Measurements from ENCODE around the gene GBP7.
A peak's percentile ranks its signal among the peaks of the same experiment; 100 is the strongest.

The GBP7 gene

DNA sequence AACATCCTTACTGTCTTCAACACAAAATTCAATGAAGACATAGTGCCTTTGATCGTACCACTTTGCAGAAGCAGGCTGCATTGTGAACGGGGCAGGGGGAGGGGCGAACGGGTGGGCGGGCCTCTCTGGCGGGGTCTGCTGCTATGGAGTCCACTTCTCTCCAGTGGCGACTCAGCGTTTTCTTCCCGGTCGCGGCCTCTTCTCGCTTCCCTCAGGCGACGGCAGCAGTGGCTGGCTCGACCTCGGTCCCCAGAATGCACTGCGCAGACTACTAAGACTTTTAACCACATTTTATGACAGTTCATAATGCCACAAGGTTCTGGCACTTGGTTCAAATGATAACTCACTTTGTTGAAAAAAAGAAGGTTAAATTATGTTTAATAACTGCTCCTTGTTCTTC lies 71.1 kb downstream of the GBP7 start:
- DNase-seq = no peak

DNA sequence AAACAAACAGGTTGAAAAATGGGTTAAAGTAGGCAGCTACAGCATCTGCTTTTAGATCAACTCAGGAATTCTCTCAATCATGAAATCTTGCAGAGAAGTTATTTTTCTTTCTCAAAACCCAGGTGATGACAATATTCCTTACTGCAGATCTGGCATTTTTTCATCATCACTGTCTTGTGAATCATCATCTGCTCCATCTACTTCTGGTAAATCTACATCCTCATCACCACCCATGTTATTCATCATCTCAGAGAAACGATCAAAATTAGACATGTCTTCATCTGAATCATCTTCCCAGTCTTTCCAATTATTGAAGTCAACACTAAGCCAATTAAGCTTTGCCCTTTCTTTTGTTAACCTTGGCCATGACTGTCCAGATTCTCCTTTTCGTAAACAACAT lies 71.7 kb downstream of the GBP7 start:
- no peak for DNase-seq

DNA sequence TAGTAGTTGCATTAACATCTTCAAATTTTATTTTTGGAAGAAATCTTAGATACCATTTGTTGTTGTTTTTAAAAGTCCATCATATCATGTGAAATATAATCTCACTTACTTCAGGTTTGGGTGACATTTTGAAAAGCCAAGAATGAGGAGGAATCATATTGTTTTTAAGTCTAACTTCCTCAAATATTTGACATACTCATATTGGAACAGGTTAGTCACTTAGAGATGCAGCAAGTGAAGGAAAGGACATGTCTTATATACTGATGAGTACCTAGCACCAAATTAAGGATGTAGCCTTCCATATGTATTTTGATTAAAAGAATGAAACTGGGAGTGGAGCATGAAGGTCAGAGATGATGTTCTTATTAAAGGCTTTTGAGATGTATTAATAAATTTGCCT lies 73.8 kb downstream of the GBP7 start:
- DNase-seq = no peak

DNA sequence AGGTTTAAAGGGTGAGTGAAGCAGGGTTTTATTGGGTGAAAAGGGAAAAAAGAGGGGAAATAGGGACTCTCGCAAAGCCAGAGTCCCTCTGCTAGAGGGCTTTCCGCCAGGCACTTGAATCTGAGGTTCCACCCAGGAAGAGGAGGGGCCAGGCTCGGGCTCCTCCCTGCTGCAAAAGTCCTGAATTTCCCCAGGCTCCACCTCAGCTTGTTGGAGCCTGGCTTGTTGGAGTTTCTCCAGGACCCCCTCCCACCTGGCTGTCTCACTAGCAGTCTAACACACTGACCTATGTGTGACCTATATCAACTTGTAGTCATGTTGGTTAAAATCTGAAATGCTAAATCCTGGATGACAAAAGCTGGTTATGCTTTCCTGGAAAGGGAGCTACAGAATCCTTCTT lies 75.4 kb downstream of the GBP7 start:
- no peak for DNase-seq

DNA sequence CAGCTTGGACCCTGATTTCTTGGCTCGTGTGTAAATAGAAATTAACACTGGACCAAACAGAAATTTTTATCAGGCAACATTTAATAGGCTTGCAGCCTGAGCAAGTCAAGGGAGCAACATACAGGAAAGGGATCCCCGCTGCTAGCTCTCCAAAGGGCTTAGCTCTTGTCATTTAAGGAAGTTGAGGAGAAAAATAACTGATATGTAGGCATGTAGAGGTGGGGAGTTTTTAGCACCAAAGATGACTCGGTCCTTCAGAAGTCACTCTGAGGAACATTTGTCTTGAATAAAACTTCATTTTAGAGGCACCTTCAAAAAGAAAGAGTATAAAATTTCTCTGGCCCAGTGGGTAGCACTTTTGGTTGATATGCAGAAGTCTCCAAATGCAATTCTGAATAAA lies 76.9 kb downstream of the GBP7 start:
- DNase-seq = no peak

DNA sequence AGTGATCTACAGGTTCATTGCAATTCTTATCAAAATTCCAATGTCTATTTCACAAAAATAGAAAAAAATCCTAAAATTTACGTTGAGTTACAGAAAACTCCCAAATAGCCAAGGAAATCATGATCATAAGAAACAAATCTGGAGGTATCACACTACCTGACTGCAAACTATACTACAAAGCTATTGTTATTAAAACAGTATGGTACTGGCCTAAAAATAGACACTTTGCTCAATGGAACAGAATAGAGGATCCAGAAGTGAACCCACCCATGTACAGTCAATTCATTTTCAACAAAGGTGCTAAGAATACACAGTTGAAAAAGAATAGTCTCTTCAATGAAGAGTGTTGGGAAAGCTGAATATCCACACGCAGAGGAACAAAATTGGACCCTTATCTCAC lies 80.1 kb downstream of the GBP7 start:
- no peak for DNase-seq

DNA sequence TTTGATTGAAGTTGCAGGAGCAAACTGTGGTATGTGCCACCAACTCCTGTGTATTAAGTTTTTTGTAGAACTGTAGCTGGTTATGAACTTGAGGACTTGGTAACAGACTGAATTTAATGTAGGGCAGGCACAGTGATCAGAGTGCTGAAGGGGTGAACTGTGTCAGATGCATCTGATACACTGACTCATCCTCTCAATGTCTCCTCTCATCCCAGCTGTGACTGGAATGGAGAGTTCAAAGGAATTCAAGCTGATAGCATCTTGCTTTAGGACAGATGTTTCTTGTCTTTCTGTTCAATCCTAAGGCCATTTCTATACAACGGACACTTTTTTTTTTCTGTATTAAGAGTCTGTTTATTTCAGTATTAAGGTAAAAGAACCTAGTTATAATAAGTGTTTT lies 85.8 kb downstream of the GBP7 start:
- DNase-seq = no peak

DNA sequence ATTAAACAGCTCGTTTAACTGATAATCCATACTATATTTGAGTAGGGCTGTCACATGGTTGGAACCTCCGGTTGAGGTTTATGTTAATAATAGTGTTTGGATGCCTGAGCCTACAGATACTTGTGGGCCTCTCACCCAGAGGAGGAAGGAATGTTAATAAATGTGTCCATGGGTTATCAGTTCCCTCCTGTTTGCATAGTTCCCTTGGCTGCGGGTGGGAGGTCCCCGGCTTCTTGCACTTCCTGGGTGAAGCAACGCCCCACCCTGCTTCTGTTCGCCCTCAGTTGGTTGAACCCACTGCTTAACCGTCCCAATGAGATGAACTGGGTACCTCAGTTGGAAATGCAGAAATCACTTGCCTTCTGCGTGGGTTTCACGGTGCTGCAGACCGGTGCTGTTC lies 87.2 kb downstream of the GBP7 start:
- DNase-seq = no peak

DNA sequence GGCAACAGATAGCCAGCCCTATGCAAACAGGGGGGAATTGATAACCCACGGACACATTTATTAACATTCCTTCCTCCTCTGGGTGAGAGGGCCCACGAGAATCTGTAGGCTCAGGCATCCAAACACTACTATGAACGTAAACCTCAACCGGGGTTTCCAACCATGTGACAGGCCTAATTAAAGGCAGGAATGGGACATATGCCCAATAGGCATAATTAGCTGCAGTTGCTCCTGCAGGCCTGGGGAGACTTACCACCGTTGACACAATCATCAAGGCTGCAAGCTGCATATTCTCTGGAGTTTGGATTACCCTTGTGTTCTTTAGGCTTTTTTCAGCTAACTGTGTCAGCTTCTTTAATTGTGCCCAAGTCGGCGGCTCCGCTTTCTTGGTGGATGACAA lies 88.6 kb downstream of the GBP7 start:
- DNase-seq = peak; percentile 79

DNA sequence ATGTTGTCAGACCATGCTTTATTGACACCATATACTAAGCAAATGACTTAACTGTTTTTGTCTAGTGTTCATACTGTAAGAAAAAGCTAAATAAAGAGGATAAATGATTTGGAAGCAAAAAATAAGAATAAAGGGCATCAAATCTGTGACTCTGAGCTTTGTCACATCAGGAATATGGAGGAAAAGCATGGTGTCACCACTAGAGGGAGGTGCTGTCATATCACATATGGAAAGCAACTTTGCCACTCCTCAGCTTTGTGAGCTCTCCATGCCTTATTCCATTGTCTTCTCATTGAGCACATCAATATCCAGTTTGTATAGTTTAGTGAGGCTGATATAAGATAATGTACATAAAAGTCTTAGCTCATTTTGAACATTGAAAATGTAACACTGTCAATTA lies 90.0 kb downstream of the GBP7 start:
- DNase-seq = no peak

Data from islet precursor cell (in vitro differentiated cells).